HUES6 (cell line): ENCODE results near the gene S100A5.

Source experiments
- H3K27ac ChIP-seq: 2 replicates; pipeline ENCODE4 v1.7.0; 2013; ENCODE audit warnings: low read depth, mild to moderate bottlenecking, low read length, inconsistent platforms
- H3K27me3 ChIP-seq: 2 replicates; pipeline ENCODE4 v1.6.1; 2013; ENCODE audit warnings: low read length; ENCODE audit not compliant: control insufficient read depth, insufficient read depth
- H3K36me3 ChIP-seq: 2 replicates; pipeline ENCODE4 v1.6.1; 2013; ENCODE audit warnings: low read length; ENCODE audit not compliant: control insufficient read depth, insufficient read depth
- H3K4me1 ChIP-seq: 2 replicates; pipeline ENCODE4 v1.6.1; 2013; ENCODE audit warnings: low read length; ENCODE audit not compliant: control insufficient read depth, insufficient read depth
- H3K4me3 ChIP-seq: 2 replicates; pipeline ENCODE4 v1.5.1; 2013; ENCODE audit warnings: low read depth, low read length
- H3K9ac ChIP-seq: one replicate; pipeline ENCODE4 v1.6.1; 2013; ENCODE audit warnings: mild to moderate bottlenecking, low read length
- H3K9me3 ChIP-seq: 2 replicates; pipeline ENCODE4 v1.6.1; 2013; ENCODE audit warnings: low read depth, low read length; ENCODE audit not compliant: control insufficient read depth, insufficient read depth

Gene S100A5

GRCh38 chr1:153546371-153546770 lies 5.6 kb upstream of the S100A5 start:
- Histone ChIP-seq H3K4me3 (no peak overlapping the region), H3K36me3 (no peaks in the 10 kb centered on the region), H3K9ac (no peak overlapping the region), H3K9me3 (no peaks in the 10 kb centered on the region), H3K27me3 (no peaks in the 10 kb centered on the region), H3K27ac (no peak overlapping the region), H3K4me1 (peaks cover 69% of the 10 kb centered on the region)

- H3K27me3 ChIP-seq = no peaks in the 10 kb centered on the region
- H3K27ac ChIP-seq = no peak within 1 kb of the TSS
- peaks cover 59% of the 10 kb centered on the region for H3K4me1 ChIP-seq
- no peaks in the 10 kb centered on the region for H3K9me3 ChIP-seq
- H3K36me3 ChIP-seq = no peaks in the 10 kb centered on the region
- H3K9ac ChIP-seq = peak within 1 kb of the TSS; percentile 48
- peak within 1 kb of the TSS; percentile 37; the same call in 1 of the 2 replicates for H3K4me3 ChIP-seq
Measured at GRCh38 chr1:153545067-153546055, 4.6 kb upstream of the S100A5 start, which contains the start of gene S100A4. S100A4 (minus strand) TSS chr1:153545806; CDS start chr1:153544794, 1,012 bp downstream.

DNA sequence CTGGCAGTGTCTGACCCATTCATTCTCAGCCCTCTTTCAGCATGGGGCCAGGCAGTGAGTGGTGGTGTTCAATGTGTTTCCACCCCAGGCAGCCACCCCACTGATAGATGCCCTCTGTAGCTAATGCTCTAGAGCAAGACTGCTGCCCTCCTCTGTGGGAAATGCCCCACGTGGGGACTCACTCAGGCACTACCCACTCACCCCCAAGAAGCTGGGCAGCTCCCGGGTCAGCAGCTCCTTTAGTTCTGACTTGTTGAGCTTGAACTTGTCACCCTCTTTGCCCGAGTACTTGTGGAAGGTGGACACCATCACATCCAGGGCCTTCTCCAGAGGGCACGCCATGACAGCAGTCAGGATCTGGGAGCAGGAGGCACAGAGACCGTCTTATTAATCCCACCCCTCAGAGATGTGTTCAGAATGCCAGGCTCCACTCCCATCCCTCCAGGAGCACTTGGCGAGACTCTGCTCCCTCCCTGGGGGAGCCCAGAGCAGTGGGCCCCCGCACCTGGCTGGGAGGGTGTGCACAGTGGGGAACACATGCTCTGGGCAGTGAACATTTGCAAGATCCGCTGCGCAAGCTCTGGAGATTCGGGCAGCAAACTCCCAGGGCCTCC lies 3.8 kb upstream of the S100A5 start:
- Histone ChIP-seq H3K27me3 (no peaks in the 10 kb centered on the region), H3K9me3 (no peaks in the 10 kb centered on the region), H3K36me3 (no peaks in the 10 kb centered on the region), H3K27ac (no peak overlapping the region), H3K4me3 (peak overlapping the region; percentile 37; the same call in 1 of the 2 replicates), H3K4me1 (peaks cover 52% of the 10 kb centered on the region), H3K9ac (peak overlapping the region; percentile 48)

DNA sequence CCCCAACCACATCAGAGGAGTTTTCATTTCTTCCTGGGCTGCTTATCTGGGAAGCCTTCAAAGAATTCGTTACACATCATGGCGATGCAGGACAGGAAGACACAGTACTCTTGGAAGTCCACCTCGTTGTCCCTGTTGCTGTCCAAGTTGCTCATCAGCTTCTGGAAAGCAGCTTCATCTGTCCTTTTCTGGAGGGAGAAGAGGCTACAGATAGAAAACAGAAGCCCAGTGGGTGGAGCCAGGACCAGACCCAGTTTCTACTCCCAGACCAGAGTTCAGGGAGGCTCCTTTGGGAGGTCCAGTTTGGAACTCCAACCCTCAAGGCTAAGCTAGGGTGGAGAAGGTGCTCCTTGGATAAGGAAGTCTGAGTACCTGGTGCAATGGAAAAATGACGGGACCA lies 3.0 kb upstream of the S100A5 start:
- H3K27ac ChIP-seq = no peak overlapping the region
- no peaks in the 10 kb centered on the region for H3K36me3 ChIP-seq
- peaks cover 44% of the 10 kb centered on the region for H3K4me1 ChIP-seq
- H3K4me3 ChIP-seq = no peak overlapping the region
- no peaks in the 10 kb centered on the region for H3K9me3 ChIP-seq
- H3K9ac ChIP-seq = no peak overlapping the region
- no peaks in the 10 kb centered on the region for H3K27me3 ChIP-seq

- H3K27me3 ChIP-seq = no peaks in the 10 kb centered on the region
- no peaks in the 10 kb centered on the region for H3K9me3 ChIP-seq
- peaks cover 42% of the 10 kb centered on the region for H3K4me1 ChIP-seq
- no peak overlapping the region for H3K9ac ChIP-seq
- H3K36me3 ChIP-seq = no peaks in the 10 kb centered on the region
- no peak overlapping the region for H3K4me3 ChIP-seq
- no peak overlapping the region for H3K27ac ChIP-seq
Measured at GRCh38 chr1:153542956-153543711, 2.4 kb upstream of the S100A5 start.

GRCh38 chr1:153541641-153542590 lies 1.2 kb upstream of the S100A5 start:
- no peaks in the 10 kb centered on the region for H3K36me3 ChIP-seq
- no peak overlapping the region for H3K9ac ChIP-seq
- H3K9me3 ChIP-seq = no peaks in the 10 kb centered on the region
- H3K4me1 ChIP-seq = peaks cover 34% of the 10 kb centered on the region
- no peak overlapping the region for H3K4me3 ChIP-seq
- no peaks in the 10 kb centered on the region for H3K27me3 ChIP-seq
- no peak overlapping the region for H3K27ac ChIP-seq

DNA sequence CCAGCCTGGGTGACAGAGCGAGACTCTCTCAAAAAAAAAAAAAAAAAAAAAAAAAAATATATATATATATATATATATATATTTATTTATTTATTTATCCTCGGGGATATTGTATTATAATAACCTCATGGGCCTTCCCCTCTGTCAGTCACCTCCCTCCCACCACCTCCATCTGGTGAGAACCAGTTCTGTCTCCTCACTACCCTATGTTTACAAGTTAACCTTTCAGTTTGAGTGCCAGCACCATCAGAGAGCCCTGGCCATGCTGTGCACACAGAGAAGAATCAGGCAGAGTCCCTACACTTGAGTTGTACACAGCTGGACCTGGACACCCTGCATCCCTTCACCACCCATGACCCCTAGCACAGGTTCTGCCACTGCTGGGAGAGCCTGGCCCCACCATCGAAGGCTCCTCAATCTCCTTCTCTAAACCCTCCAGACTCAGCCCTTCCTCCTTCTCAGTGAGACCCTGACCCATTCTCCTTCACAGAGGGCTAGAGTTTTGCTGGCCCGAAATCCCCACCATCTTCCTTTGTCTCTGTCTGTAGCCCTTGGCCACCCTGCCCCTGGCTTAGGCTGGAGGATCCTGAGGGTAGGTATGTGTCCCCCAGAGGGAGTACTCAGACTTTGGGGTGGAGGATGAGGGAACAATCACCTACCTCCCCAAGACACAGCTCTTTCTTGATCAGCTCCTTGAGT lies 1.2 kb downstream of the S100A5 start:
- peaks cover 27% of the 10 kb centered on the region for H3K4me1 ChIP-seq
- H3K4me3 ChIP-seq = no peak overlapping the region
- H3K9ac ChIP-seq = no peak overlapping the region
- H3K36me3 ChIP-seq = no peaks in the 10 kb centered on the region
- H3K27me3 ChIP-seq = peaks cover 16% of the 10 kb centered on the region; the same call in 1 of the 2 replicates
- no peaks in the 10 kb centered on the region for H3K9me3 ChIP-seq
- no peak overlapping the region for H3K27ac ChIP-seq

DNA sequence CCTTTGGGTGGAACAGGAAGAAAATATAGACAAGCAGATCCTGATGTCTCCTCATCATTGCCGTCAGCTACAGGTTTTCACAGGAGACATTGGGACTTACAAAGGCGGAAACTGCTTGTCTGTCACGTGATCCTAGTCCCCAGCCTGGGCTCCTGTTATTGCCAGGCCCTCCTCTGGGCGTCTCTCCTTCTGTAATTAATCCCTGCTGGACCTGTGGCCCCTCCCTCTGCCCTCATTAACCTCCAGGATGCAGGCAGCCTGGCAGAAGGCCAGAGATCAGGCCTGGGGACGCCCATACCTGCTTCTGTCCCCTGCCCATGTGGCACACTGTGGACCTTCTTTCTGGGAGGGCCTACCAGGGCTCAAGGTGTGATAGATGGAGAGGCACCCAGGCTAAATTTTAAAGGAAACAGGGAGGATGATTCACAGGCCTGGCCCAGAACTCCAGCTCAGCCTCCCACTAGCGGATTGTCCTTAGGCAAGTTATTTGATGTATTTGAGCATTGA lies 2.4 kb downstream of the S100A5 start:
- Histone ChIP-seq H3K9me3 (no peaks in the 10 kb centered on the region), H3K9ac (no peak overlapping the region), H3K4me1 (peaks cover 24% of the 10 kb centered on the region), H3K36me3 (no peaks in the 10 kb centered on the region), H3K4me3 (no peak overlapping the region), H3K27ac (no peak overlapping the region), H3K27me3 (peaks cover 16% of the 10 kb centered on the region; the same call in 1 of the 2 replicates)

DNA sequence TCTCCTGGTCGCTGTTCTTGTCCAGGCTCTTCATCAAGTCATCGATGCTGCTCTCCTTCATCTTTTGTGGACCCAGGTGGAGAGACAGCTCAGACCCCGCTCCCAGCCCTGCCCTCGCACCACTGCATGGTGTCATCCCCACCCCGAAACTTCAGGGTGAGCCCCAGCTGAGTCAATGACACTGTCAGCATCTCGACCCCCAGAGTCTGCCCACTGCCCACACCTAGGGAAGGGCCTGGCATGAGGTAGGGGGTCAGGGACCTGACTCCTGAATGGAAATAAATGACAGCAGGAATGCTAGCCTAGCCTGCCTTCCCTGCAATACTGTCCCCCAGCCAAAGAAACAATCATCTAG lies 3.4 kb downstream of the S100A5 start:
- Histone ChIP-seq H3K27ac (no peak overlapping the region), H3K4me3 (no peak overlapping the region), H3K9me3 (no peaks in the 10 kb centered on the region), H3K27me3 (peaks cover 16% of the 10 kb centered on the region; the same call in 1 of the 2 replicates), H3K4me1 (peaks cover 33% of the 10 kb centered on the region), H3K36me3 (no peaks in the 10 kb centered on the region), H3K9ac (no peak overlapping the region)
